Trophoblast cell (in vitro differentiated cells and primary cell): ENCODE measurements around the gene ATP9B.

Experiments
- DNase-seq, 2 donors: peaks; one replicate each; pipeline ENCODE4 v3.0.0-alpha.2; 2016
- H2AFZ ChIP-seq: 2 replicates; pipeline ENCODE4 v1.6.1; 2013; ENCODE audit warnings: low read length, moderate library complexity, mild to moderate bottlenecking; ENCODE audit not compliant: insufficient read depth, poor library complexity
- H2AK5ac ChIP-seq: 2 replicates; pipeline ENCODE4 v1.6.1; 2013; ENCODE audit warnings: mild to moderate bottlenecking, low read length
- H2BK120ac ChIP-seq: 2 replicates; pipeline ENCODE4 v1.6.1; 2013; ENCODE audit warnings: low read length, mild to moderate bottlenecking, moderate library complexity; ENCODE audit not compliant: insufficient read depth, poor library complexity
- H2BK12ac ChIP-seq: 2 replicates; pipeline ENCODE4 v1.6.1; 2013; ENCODE audit warnings: mild to moderate bottlenecking, low read length, moderate library complexity
- H2BK5ac ChIP-seq: 2 replicates; pipeline ENCODE4 v1.6.1; 2013; ENCODE audit warnings: low read length, low read depth, moderate library complexity, mild to moderate bottlenecking; ENCODE audit not compliant: poor library complexity
- H3K14ac ChIP-seq: 2 replicates; pipeline ENCODE4 v1.6.1; 2013; ENCODE audit warnings: mild to moderate bottlenecking, low read length
- H3K18ac ChIP-seq: 2 replicates; pipeline ENCODE4 v1.6.1; 2013; ENCODE audit warnings: mild to moderate bottlenecking, low read length
- H3K23ac ChIP-seq: 2 replicates; pipeline ENCODE4 v1.6.1; 2013; ENCODE audit warnings: low read length
- H3K27ac ChIP-seq: 2 replicates; pipeline ENCODE4 v1.5.1; 2013; ENCODE audit warnings: low read depth, mild to moderate bottlenecking, inconsistent platforms, low read length, moderate library complexity
- H3K27me3 ChIP-seq: 2 replicates; pipeline ENCODE4 v1.6.1; 2013; ENCODE audit warnings: inconsistent platforms, mild to moderate bottlenecking, low read length, moderate library complexity; ENCODE audit not compliant: insufficient read depth
- H3K36me3 ChIP-seq, 2 experiments: 1 replicate in 1 of 2; 2 replicates in 1 of 2; pipeline ENCODE4 v1.6.1; 2013; ENCODE audit warnings: low read length in 2 of 2, mild to moderate bottlenecking in 2 of 2, moderate library complexity in 1 of 2; ENCODE audit not compliant: insufficient read depth in 2 of 2, control insufficient read depth in 1 of 2
- H3K4ac ChIP-seq: 2 replicates; pipeline ENCODE4 v1.6.1; 2013; ENCODE audit warnings: low read depth, mild to moderate bottlenecking, low read length, moderate library complexity
- H3K4me1 ChIP-seq, 2 experiments: 1 replicate in 1 of 2; 2 replicates in 1 of 2; pipeline ENCODE4 v1.6.1; 2013; ENCODE audit warnings: low read length in 2 of 2, mild to moderate bottlenecking in 2 of 2, moderate library complexity in 1 of 2; ENCODE audit not compliant: insufficient read depth in 2 of 2, control insufficient read depth in 1 of 2
- H3K4me2 ChIP-seq: 2 replicates; pipeline ENCODE4 v1.6.1; 2013; ENCODE audit warnings: inconsistent platforms, mild to moderate bottlenecking, low read length, moderate library complexity
- H3K4me3 ChIP-seq: 2 replicates; pipeline ENCODE4 v1.5.1; 2013; ENCODE audit warnings: mild to moderate bottlenecking, low read depth, low read length, inconsistent platforms
- H3K79me1 ChIP-seq: one replicate; pipeline ENCODE4 v1.6.1; 2013; ENCODE audit warnings: low read length
- H3K79me2 ChIP-seq: 2 replicates; pipeline ENCODE4 v1.6.1; 2013; ENCODE audit warnings: low read length, mild to moderate bottlenecking; ENCODE audit not compliant: control insufficient read depth, insufficient read depth, poor library complexity
- H3K9ac ChIP-seq: 2 replicates; pipeline ENCODE4 v1.6.1; 2013; ENCODE audit warnings: mild to moderate bottlenecking, low read length
- H3K9me3 ChIP-seq: 2 replicates; pipeline ENCODE4 v1.6.1; 2013; ENCODE audit warnings: low read depth, mild to moderate bottlenecking, control low read depth, inconsistent platforms, low read length; ENCODE audit not compliant: insufficient read depth
- H4K12ac ChIP-seq: 2 replicates; pipeline ENCODE4 v1.6.1; 2013; ENCODE audit warnings: low read depth, mild to moderate bottlenecking, low read length, moderate library complexity
- H4K8ac ChIP-seq: 2 replicates; pipeline ENCODE4 v1.6.1; 2013; ENCODE audit warnings: low read depth, mild to moderate bottlenecking, low read length, moderate library complexity
- H4K91ac ChIP-seq: one replicate; pipeline ENCODE4 v1.6.1; 2013; ENCODE audit warnings: low read depth, mild to moderate bottlenecking, low read length, moderate library complexity
- WGBS: extraction: QIAGEN DNeasy Blood & Tissue Kit; methylation state at CpG from one replicate; pipeline ENCODE4 v1.1.7; 2013; ENCODE audit warnings: missing lambda C conversion rate; ENCODE audit not compliant: insufficient read length, insufficient coverage; ENCODE audit errors: extremely low coverage; 5-methylcytosine and 5-hydroxymethylcytosine counted together

The ATP9B gene

GRCh38 chr18:79186649-79187048 lies 117.5 kb downstream of the ATP9B start:
- WGBS = no CpG with 5 or more reads among the region's 2 CpGs
- Histone ChIP-seq H2BK120ac (no peak overlapping the region), H3K14ac (no peak overlapping the region), H3K23ac (no peak overlapping the region), H2BK12ac (no peak overlapping the region), H2AK5ac (no peak overlapping the region), H3K9me3 (no peaks in the 10 kb centered on the region), H3K79me1 (no peaks in the 10 kb centered on the region), H2BK5ac (no peak overlapping the region), H3K4me2 (no peak overlapping the region), H3K4me3 (no peak overlapping the region), H4K91ac (no peak overlapping the region), H3K79me2 (no peaks in the 10 kb centered on the region), H3K9ac (no peak overlapping the region), H2AFZ (no peak overlapping the region), H3K36me3 (no peaks in the 10 kb centered on the region), H3K4me1 (peaks cover 0 to 2% of the 10 kb centered on the region in 2 experiments), H3K27me3 (no peaks in the 10 kb centered on the region), H4K12ac (no peak overlapping the region), H3K27ac (no peak overlapping the region), H4K8ac (no peak overlapping the region), H3K18ac (no peak overlapping the region), H3K4ac (no peak overlapping the region)
- no peak for DNase-seq

GRCh38 chr18:79187532-79188277 lies 118.5 kb downstream of the ATP9B start:
- H2BK12ac ChIP-seq = no peak overlapping the region
- no peak for DNase-seq
- H3K36me3 ChIP-seq = no peaks in the 10 kb centered on the region
- no peak overlapping the region for H2AK5ac ChIP-seq
- no peak overlapping the region for H2AFZ ChIP-seq
- H3K9ac ChIP-seq = no peak overlapping the region
- no peak overlapping the region for H2BK5ac ChIP-seq
- H3K4me1 ChIP-seq = peaks cover 0 to 2% of the 10 kb centered on the region in 2 experiments
- H3K79me1 ChIP-seq = no peaks in the 10 kb centered on the region
- no CpG with 5 or more reads among the region's 7 CpGs for WGBS
- H4K12ac ChIP-seq = no peak overlapping the region
- no peaks in the 10 kb centered on the region for H3K27me3 ChIP-seq
- H3K79me2 ChIP-seq = no peaks in the 10 kb centered on the region
- no peak overlapping the region for H3K4me3 ChIP-seq
- no peak overlapping the region for H2BK120ac ChIP-seq
- H3K4ac ChIP-seq = no peak overlapping the region
- H3K23ac ChIP-seq = no peak overlapping the region
- H3K9me3 ChIP-seq = no peaks in the 10 kb centered on the region
- no peak overlapping the region for H3K18ac ChIP-seq
- H4K8ac ChIP-seq = no peak overlapping the region
- H3K27ac ChIP-seq = no peak overlapping the region
- H3K14ac ChIP-seq = no peak overlapping the region
- no peak overlapping the region for H3K4me2 ChIP-seq
- no peak overlapping the region for H4K91ac ChIP-seq

- Histone ChIP-seq H4K91ac (no peak overlapping the region), H3K9me3 (no peaks in the 10 kb centered on the region), H2BK5ac (no peak overlapping the region), H3K4me2 (no peak overlapping the region), H3K27ac (no peak overlapping the region), H3K4me3 (no peak overlapping the region), H3K9ac (no peak overlapping the region), H2AK5ac (no peak overlapping the region), H3K36me3 (no peaks in the 10 kb centered on the region), H3K14ac (no peak overlapping the region), H2AFZ (no peak overlapping the region), H3K79me1 (no peaks in the 10 kb centered on the region), H3K4me1 (peaks cover 0 to 2% of the 10 kb centered on the region in 2 experiments), H3K79me2 (no peaks in the 10 kb centered on the region), H2BK120ac (no peak overlapping the region), H4K12ac (no peak overlapping the region), H2BK12ac (no peak overlapping the region), H3K18ac (no peak overlapping the region), H3K4ac (no peak overlapping the region), H3K27me3 (no peaks in the 10 kb centered on the region), H4K8ac (no peak overlapping the region), H3K23ac (no peak overlapping the region)
- DNase-seq = peak in 1 of 2 donors; percentile 10
- WGBS = no CpG with 5 or more reads among the region's 4 CpGs
These were observed 122.2 kb downstream of the ATP9B start for GRCh38 chr18:79191418-79191817.

- Histone ChIP-seq H3K79me1 (no peaks in the 10 kb centered on the region), H3K4me3 (no peak overlapping the region), H2BK12ac (no peak overlapping the region), H3K9ac (no peak overlapping the region), H3K23ac (no peak overlapping the region), H3K36me3 (no peaks in the 10 kb centered on the region), H3K14ac (no peak overlapping the region), H3K4me1 (peaks cover 0 to 2% of the 10 kb centered on the region in 2 experiments), H3K4ac (no peak overlapping the region), H4K12ac (no peak overlapping the region), H3K27me3 (no peaks in the 10 kb centered on the region), H2AK5ac (no peak overlapping the region), H2BK120ac (no peak overlapping the region), H3K79me2 (no peaks in the 10 kb centered on the region), H2BK5ac (no peak overlapping the region), H4K91ac (no peak overlapping the region), H3K27ac (no peak overlapping the region), H2AFZ (no peak overlapping the region), H3K18ac (no peak overlapping the region), H3K9me3 (no peaks in the 10 kb centered on the region), H4K8ac (no peak overlapping the region), H3K4me2 (no peak overlapping the region)
- no CpG with 5 or more reads among the region's 5 CpGs for WGBS
- no peak for DNase-seq
These were observed 122.8 kb downstream of the ATP9B start for GRCh38 chr18:79191956-79192355.
